IPS-NIHi7 (cell line): ENCODE results near the gene ZNF76.
"Not testable (repeated sequence)": the region's sequence is repeated elsewhere in the genome, so short reads cannot be mapped to it uniquely, and the experiment has no call there.

Experiments
- DNase-seq: peaks from one replicate; pipeline ENCODE4 v3.0.0; 2012; ENCODE audit warnings: mixed read lengths; ENCODE audit errors: extremely low spot score

The ZNF76 gene

GRCh38 chr6:35299674-35300073 is 40.1 kb downstream of the ZNF76 start:
- no peak for DNase-seq

- DNase-seq, result no peak
Observed at GRCh38 chr6:35300848-35301247, 41.3 kb downstream of the ZNF76 start.

GRCh38 chr6:35302604-35303241 is 43.2 kb downstream of the ZNF76 start:
- DNase-seq, result peak; percentile 87

- no peak for DNase-seq
Observed at GRCh38 chr6:35304299-35304698, 44.8 kb downstream of the ZNF76 start.

GRCh38 chr6:35305117-35305516 is 45.6 kb downstream of the ZNF76 start:
- no peak for DNase-seq

- DNase-seq, result not testable (repeated sequence)
Observed at GRCh38 chr6:35307138-35307537, 47.6 kb downstream of the ZNF76 start.

GRCh38 chr6:35308543-35308942 is 49.0 kb downstream of the ZNF76 start:
- not testable (repeated sequence) for DNase-seq

- no peak for DNase-seq
Observed at GRCh38 chr6:35309611-35310264, 50.2 kb downstream of the ZNF76 start.

- no peak for DNase-seq
Observed at GRCh38 chr6:35310265-35310831, 50.8 kb downstream of the ZNF76 start.

GRCh38 chr6:35311390-35312075 is 52.0 kb downstream of the ZNF76 start:
- DNase-seq, result no peak

- DNase-seq, result no peak
Observed at GRCh38 chr6:35312076-35312800, 52.7 kb downstream of the ZNF76 start.

- DNase-seq, result no peak
Observed at GRCh38 chr6:35312807-35313206, 53.3 kb downstream of the ZNF76 start.

GRCh38 chr6:35317483-35318195 is 58.1 kb downstream of the ZNF76 start:
- DNase-seq, result no peak

GRCh38 chr6:35318196-35319171 is 58.9 kb downstream of the ZNF76 start:
- DNase-seq, result peak; percentile 99

GRCh38 chr6:35319346-35320030 is 60.0 kb downstream of the ZNF76 start:
- DNase-seq, result no peak

GRCh38 chr6:35320031-35320410 is 60.5 kb downstream of the ZNF76 start:
- DNase-seq, result no peak

- no peak for DNase-seq
Observed at GRCh38 chr6:35321091-35321490, 61.6 kb downstream of the ZNF76 start.

- DNase-seq, result peak; percentile 86
Observed at GRCh38 chr6:35327349-35328027, 68.0 kb downstream of the ZNF76 start.

- DNase-seq, result no peak
Observed at GRCh38 chr6:35328108-35328723, 68.7 kb downstream of the ZNF76 start.
